Measurements from ENCODE around the gene NRXN2. TPM values are rescaled to one million over a fixed set of nuclear protein-coding genes. Genes with fewer than 3 reads are reported as not detected.

The NRXN2 gene
- total and polyA plus RNA-seq, 3 experiments from 2014 or later = 0.55 to 0.75 TPM; not detected in 1

- Histone ChIP-seq H3K9me3 (ENCODE audit: low read length) (no peaks in the 10 kb centered on the region), H3K27ac (ENCODE audit: low read depth, low read length) (no peak overlapping the region), H3K4me3 (ENCODE audit: low read length) (no peak overlapping the region), H3K4me1 (ENCODE audit: insufficient read depth, low read length) (peaks cover 8% of the 10 kb centered on the region), H3K27me3 (ENCODE audit: insufficient read depth, low read length, poor library complexity, severe bottlenecking) (no peaks in the 10 kb centered on the region), H3K36me3 (ENCODE audit: insufficient read depth, low read length) (no peaks in the 10 kb centered on the region)
- H3K4me1 Mint-ChIP-seq = peaks cover 12 to 17% (median 15%) of the 10 kb centered on the region in 3 donors
- no peak for DNase-seq
- peak overlapping the region in 1 of 8 donors; percentile 26 for H3K27ac Mint-ChIP-seq
- POLR2A ChIA-PET = no interaction called here
- peaks cover 5 to 26% of the 10 kb centered on the region in 2 donors for H3K27me3 Mint-ChIP-seq
- CTCF ChIA-PET = no interaction called here
- H3K4me3 Mint-ChIP-seq = no peak overlapping the region
- H3K36me3 Mint-ChIP-seq = no peaks in the 10 kb centered on the region
- no peaks in the 10 kb centered on the region for H3K9me3 Mint-ChIP-seq
These were observed 93.0 kb downstream of the NRXN2 start for GRCh38 chr11:64629796-64630562.

- no peaks in the 10 kb centered on the region for H3K9me3 Mint-ChIP-seq
- peaks cover 7% of the 10 kb centered on the region for H3K4me1 ChIP-seq (ENCODE audit: insufficient read depth, low read length)
- peaks cover 9 to 10% (median 9%) of the 10 kb centered on the region in 3 donors for H3K4me1 Mint-ChIP-seq
- peak overlapping the region in 1 of 8 donors; percentile 55 for H3K27ac Mint-ChIP-seq
- H3K27ac ChIP-seq (ENCODE audit: low read depth, low read length) = no peak overlapping the region
- H3K27me3 ChIP-seq (ENCODE audit: insufficient read depth, low read length, poor library complexity, severe bottlenecking) = no peaks in the 10 kb centered on the region
- no peaks in the 10 kb centered on the region for H3K36me3 Mint-ChIP-seq
- POLR2A ChIA-PET = no interaction called here
- H3K4me3 ChIP-seq (ENCODE audit: low read length) = no peak overlapping the region
- H3K27me3 Mint-ChIP-seq = peaks cover 2 to 17% of the 10 kb centered on the region in 2 donors
- no peaks in the 10 kb centered on the region for H3K9me3 ChIP-seq (ENCODE audit: low read length)
- H3K36me3 ChIP-seq (ENCODE audit: insufficient read depth, low read length) = no peaks in the 10 kb centered on the region
- H3K4me3 Mint-ChIP-seq = no peak overlapping the region
- CTCF ChIA-PET = no interaction called here
- no peak for DNase-seq
These were observed 93.9 kb downstream of the NRXN2 start for GRCh38 chr11:64629103-64629502.

GRCh38 chr11:64628596-64628995 lies 94.4 kb downstream of the NRXN2 start:
- H3K27me3 ChIP-seq (ENCODE audit: insufficient read depth, low read length, poor library complexity, severe bottlenecking) = no peaks in the 10 kb centered on the region
- Mint-ChIP-seq H3K27me3 (peaks cover 1 to 12% of the 10 kb centered on the region in 2 donors), H3K4me1 (peaks cover 4 to 5% (median 4%) of the 10 kb centered on the region in 3 donors), H3K4me3 (no peak overlapping the region), H3K36me3 (no peaks in the 10 kb centered on the region), H3K9me3 (no peaks in the 10 kb centered on the region), H3K27ac (no peak overlapping the region)
- peaks cover 3% of the 10 kb centered on the region for H3K4me1 ChIP-seq (ENCODE audit: insufficient read depth, low read length)
- H3K9me3 ChIP-seq (ENCODE audit: low read length) = no peaks in the 10 kb centered on the region
- H3K36me3 ChIP-seq (ENCODE audit: insufficient read depth, low read length) = no peaks in the 10 kb centered on the region
- CTCF ChIA-PET = no interaction called here
- POLR2A ChIA-PET = no interaction called here
- H3K27ac ChIP-seq (ENCODE audit: low read depth, low read length) = no peak overlapping the region
- no peak overlapping the region for H3K4me3 ChIP-seq (ENCODE audit: low read length)
- no peak for DNase-seq

GRCh38 chr11:64627371-64627770 lies 95.6 kb downstream of the NRXN2 start:
- Histone ChIP-seq H3K9me3 (ENCODE audit: low read length) (no peaks in the 10 kb centered on the region), H3K4me1 (ENCODE audit: insufficient read depth, low read length) (no peaks in the 10 kb centered on the region), H3K27ac (ENCODE audit: low read depth, low read length) (no peak overlapping the region), H3K27me3 (ENCODE audit: insufficient read depth, low read length, poor library complexity, severe bottlenecking) (no peaks in the 10 kb centered on the region), H3K36me3 (ENCODE audit: insufficient read depth, low read length) (no peaks in the 10 kb centered on the region), H3K4me3 (ENCODE audit: low read length) (no peak overlapping the region)
- ChIA-PET POLR2A (no interaction called here), CTCF (no interaction called here)
- H3K27me3 Mint-ChIP-seq = peaks cover 0 to 8% of the 10 kb centered on the region in 2 donors
- no peak overlapping the region for H3K4me3 Mint-ChIP-seq
- H3K36me3 Mint-ChIP-seq = no peaks in the 10 kb centered on the region
- H3K4me1 Mint-ChIP-seq = no peaks in the 10 kb centered on the region
- H3K9me3 Mint-ChIP-seq = no peaks in the 10 kb centered on the region
- H3K27ac Mint-ChIP-seq = no peak overlapping the region
- no peak for DNase-seq

GRCh38 chr11:64626637-64627036 lies 96.4 kb downstream of the NRXN2 start:
- no peaks in the 10 kb centered on the region for H3K36me3 ChIP-seq (ENCODE audit: insufficient read depth, low read length)
- H3K27me3 ChIP-seq (ENCODE audit: insufficient read depth, low read length, poor library complexity, severe bottlenecking) = no peaks in the 10 kb centered on the region
- H3K9me3 ChIP-seq (ENCODE audit: low read length) = no peaks in the 10 kb centered on the region
- ChIA-PET POLR2A (no interaction called here), CTCF (no interaction called here)
- H3K4me1 ChIP-seq (ENCODE audit: insufficient read depth, low read length) = no peaks in the 10 kb centered on the region
- no peak overlapping the region for H3K27ac ChIP-seq (ENCODE audit: low read depth, low read length)
- no peak overlapping the region for H3K4me3 ChIP-seq (ENCODE audit: low read length)
- DNase-seq = no peak
- H3K36me3 Mint-ChIP-seq = no peaks in the 10 kb centered on the region
- no peak overlapping the region for H3K4me3 Mint-ChIP-seq
- H3K27ac Mint-ChIP-seq = peak overlapping the region in 1 of 8 donors; percentile 68
- no peaks in the 10 kb centered on the region for H3K4me1 Mint-ChIP-seq
- no peaks in the 10 kb centered on the region for H3K9me3 Mint-ChIP-seq
- peaks cover 0 to 2% of the 10 kb centered on the region in 2 donors for H3K27me3 Mint-ChIP-seq

- Mint-ChIP-seq H3K9me3 (no peaks in the 10 kb centered on the region), H3K4me3 (no peak overlapping the region), H3K27ac (peak overlapping the region in 2 of 8 donors; percentile 47), H3K36me3 (no peaks in the 10 kb centered on the region), H3K4me1 (no peaks in the 10 kb centered on the region), H3K27me3 (no peaks in the 10 kb centered on the region)
- Histone ChIP-seq H3K9me3 (ENCODE audit: low read length) (no peaks in the 10 kb centered on the region), H3K4me3 (ENCODE audit: low read length) (no peak overlapping the region), H3K27me3 (ENCODE audit: insufficient read depth, low read length, poor library complexity, severe bottlenecking) (no peaks in the 10 kb centered on the region), H3K4me1 (ENCODE audit: insufficient read depth, low read length) (no peaks in the 10 kb centered on the region), H3K36me3 (ENCODE audit: insufficient read depth, low read length) (no peaks in the 10 kb centered on the region), H3K27ac (ENCODE audit: low read depth, low read length) (no peak overlapping the region)
- ChIA-PET CTCF (no interaction called here), POLR2A (no interaction called here)
- DNase-seq = no peak
These were observed 98.0 kb downstream of the NRXN2 start for GRCh38 chr11:64624883-64625481.

GRCh38 chr11:64622681-64623080 lies 100.3 kb downstream of the NRXN2 start:
- no peak for DNase-seq
- Mint-ChIP-seq H3K27me3 (no peaks in the 10 kb centered on the region), H3K9me3 (no peaks in the 10 kb centered on the region), H3K27ac (no peak overlapping the region), H3K4me1 (no peaks in the 10 kb centered on the region), H3K36me3 (no peaks in the 10 kb centered on the region), H3K4me3 (no peak overlapping the region)
- ChIA-PET CTCF (no interaction called here), POLR2A (no interaction called here)
- Histone ChIP-seq H3K27me3 (ENCODE audit: insufficient read depth, low read length, poor library complexity, severe bottlenecking) (no peaks in the 10 kb centered on the region), H3K27ac (ENCODE audit: low read depth, low read length) (no peak overlapping the region), H3K36me3 (ENCODE audit: insufficient read depth, low read length) (no peaks in the 10 kb centered on the region), H3K9me3 (ENCODE audit: low read length) (no peaks in the 10 kb centered on the region), H3K4me1 (ENCODE audit: insufficient read depth, low read length) (no peaks in the 10 kb centered on the region), H3K4me3 (ENCODE audit: low read length) (no peak overlapping the region)

GRCh38 chr11:64621283-64622019 lies 101.5 kb downstream of the NRXN2 start:
- ChIA-PET POLR2A (no interaction called here), CTCF (no interaction called here)
- no peak for DNase-seq
- Mint-ChIP-seq H3K9me3 (no peaks in the 10 kb centered on the region), H3K4me1 (no peaks in the 10 kb centered on the region), H3K4me3 (no peak overlapping the region), H3K36me3 (no peaks in the 10 kb centered on the region), H3K27ac (no peak overlapping the region), H3K27me3 (no peaks in the 10 kb centered on the region)
- Histone ChIP-seq H3K27ac (ENCODE audit: low read depth, low read length) (no peak overlapping the region), H3K27me3 (ENCODE audit: insufficient read depth, low read length, poor library complexity, severe bottlenecking) (no peaks in the 10 kb centered on the region), H3K36me3 (ENCODE audit: insufficient read depth, low read length) (no peaks in the 10 kb centered on the region), H3K9me3 (ENCODE audit: low read length) (no peaks in the 10 kb centered on the region), H3K4me1 (ENCODE audit: insufficient read depth, low read length) (no peaks in the 10 kb centered on the region), H3K4me3 (ENCODE audit: low read length) (no peak overlapping the region)
